VCaP (cell line): ENCODE measurements around the gene OGFOD1.

Experiments used
- H3K27ac ChIP-seq: fragments of 450-650 bp; 2 replicates; pipeline ENCODE4 v1.5.1; 2017
- TF ChIP-seq, protein P1 (sequence below): fragments of 450-650 bp; conservative IDR thresholded peaks from 2 replicates; pipeline ENCODE4 v1.5.1; 2017; ENCODE audit warnings: mild to moderate bottlenecking, moderate library complexity

OGFOD1 gene

DNA sequence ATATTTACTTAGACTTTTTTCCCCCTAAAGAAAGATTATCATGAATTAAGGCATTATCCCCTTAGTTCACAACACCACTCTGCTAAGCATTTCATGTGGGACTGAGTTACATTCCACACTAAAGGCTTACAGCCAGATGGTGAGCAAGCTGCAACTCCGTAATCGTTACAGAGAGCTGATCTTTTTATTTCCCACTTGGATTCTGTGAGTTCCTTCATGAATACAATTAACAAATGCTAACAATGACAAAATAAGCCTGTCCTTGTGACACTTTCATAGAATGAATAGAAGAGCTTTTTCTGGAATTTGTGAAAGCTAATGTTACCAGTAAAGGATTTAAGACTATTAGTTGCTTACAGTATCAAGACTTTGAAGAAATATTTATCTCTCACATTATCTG, 8.7 kb downstream of the OGFOD1 start:
- TF ChIP-seq, protein P1, sequence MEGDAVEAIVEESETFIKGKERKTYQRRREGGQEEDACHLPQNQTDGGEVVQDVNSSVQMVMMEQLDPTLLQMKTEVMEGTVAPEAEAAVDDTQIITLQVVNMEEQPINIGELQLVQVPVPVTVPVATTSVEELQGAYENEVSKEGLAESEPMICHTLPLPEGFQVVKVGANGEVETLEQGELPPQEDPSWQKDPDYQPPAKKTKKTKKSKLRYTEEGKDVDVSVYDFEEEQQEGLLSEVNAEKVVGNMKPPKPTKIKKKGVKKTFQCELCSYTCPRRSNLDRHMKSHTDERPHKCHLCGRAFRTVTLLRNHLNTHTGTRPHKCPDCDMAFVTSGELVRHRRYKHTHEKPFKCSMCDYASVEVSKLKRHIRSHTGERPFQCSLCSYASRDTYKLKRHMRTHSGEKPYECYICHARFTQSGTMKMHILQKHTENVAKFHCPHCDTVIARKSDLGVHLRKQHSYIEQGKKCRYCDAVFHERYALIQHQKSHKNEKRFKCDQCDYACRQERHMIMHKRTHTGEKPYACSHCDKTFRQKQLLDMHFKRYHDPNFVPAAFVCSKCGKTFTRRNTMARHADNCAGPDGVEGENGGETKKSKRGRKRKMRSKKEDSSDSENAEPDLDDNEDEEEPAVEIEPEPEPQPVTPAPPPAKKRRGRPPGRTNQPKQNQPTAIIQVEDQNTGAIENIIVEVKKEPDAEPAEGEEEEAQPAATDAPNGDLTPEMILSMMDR, result no peak
- H3K27ac ChIP-seq, result no peak overlapping the region

DNA sequence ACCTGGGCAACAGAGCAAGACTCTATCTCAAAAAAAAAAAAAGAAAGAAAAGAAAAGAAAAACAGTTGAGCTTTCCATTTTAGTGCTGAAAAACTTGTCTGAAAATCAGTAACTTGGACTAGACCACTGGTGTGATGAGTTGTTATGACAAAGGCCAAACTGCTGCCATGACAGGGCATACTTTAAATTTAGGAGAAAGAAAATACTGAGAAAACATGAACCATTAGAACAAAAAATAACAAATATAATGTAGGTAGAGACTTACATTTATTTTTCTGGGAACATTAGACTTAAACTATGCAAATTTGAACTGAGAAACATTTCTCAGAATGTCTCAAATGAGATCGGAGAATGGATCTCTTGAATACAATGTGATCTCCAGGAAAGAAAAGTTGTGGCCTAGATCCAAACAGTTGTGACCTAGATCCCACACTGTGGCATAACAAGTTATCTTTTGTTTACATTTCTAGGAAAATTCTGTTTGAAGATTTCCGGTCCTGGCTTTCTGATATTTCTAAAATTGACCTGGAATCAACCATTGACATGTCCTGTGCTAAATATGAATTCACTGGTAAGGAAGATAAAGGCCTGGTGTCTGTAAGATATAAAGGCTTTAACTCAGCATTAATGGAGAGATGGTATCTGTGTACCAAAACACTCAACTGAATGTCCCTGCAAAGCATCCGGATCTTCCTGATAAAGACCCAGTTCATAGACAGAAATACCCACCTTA, 10.9 kb downstream of the OGFOD1 start:
- peak overlapping the region; percentile 65 for H3K27ac ChIP-seq
- TF ChIP-seq, protein P1, result no peak

DNA sequence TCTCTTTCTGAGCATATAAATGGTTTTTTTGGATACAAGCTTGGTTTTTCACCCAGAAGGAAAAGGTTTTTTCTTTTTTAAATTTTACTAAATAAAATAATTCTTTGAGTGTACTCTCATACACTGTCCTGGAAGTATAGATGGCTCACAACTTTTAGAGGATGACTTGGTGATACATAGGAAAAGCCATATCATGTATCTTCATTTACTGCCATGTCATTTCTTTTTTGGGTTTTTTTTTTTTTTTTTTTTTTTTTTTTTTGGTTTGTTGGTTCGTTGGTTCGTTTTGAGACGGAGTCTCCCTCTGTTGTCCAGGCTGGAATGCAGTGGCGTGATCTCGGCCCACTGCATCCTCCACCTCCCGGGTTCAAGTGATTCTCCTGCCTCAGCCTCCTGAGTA, 11.8 kb downstream of the OGFOD1 start:
- peak overlapping the region; percentile 65 for H3K27ac ChIP-seq

DNA sequence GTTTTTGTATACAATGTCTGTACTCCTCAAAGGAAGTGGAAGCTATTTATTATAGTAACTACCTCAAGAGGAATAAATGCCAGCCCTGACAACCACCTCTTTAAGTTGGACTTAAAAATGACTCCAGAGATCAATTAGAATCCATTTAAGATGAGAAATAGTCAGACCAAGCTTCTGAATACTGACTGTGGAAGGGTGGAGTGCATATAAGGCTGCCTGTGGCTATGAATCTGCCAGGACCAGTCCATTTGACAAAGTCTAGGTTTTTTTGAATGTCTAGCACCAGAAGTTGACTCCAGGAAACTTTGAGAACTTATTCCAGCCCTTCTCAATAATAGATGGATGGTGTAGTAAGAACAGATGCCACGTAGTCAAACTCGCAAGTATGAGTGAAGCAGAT, 15.0 kb downstream of the OGFOD1 start:
- H3K27ac ChIP-seq, result no peak overlapping the region
- TF ChIP-seq, protein P1, result no peak

More for the DNA sequence above, 11.8 kb downstream of the OGFOD1 start:
- TF ChIP-seq, protein P1, result no peak

DNA sequence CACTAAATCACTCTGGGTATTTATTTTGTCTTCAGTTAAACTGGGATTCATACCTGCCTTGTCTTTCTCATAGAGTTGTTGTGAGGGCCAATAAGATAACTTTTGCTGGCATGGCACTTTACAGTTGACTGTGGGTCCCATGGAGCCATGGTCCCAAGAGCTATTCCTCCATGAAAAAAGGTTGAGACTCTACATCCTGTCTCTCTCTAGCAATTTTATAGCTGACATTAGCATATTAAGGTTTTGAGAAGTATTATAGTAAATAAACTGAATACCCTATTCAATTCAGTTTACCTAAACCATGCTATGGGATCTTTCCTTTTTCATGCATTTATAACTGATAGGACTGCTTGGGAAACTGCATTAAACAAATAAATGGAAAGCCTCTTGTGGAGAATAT, 17.4 kb downstream of the OGFOD1 start:
- TF ChIP-seq, protein P1, result no peak
- peak overlapping the region; percentile 41; the same call in 1 of the 2 replicates for H3K27ac ChIP-seq

DNA sequence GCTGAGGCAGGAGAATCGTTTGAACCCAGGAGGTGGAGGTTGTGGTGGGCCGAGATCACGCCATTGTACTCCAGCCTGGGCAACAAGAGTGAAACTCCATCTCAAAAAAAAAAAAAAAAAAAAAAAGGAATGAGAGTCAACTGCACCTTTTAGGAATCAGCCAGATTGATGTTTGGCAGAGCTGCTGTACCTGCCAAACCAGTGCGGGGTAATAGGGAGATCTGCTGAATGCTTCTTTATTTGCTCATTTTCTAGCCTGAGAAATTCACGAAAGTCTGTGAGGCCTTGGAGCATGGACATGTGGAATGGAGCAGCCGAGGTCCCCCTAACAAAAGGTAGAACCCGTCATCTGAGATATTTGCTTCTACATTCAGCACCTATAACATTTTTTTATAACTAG, 18.4 kb downstream of the OGFOD1 start:
- H3K27ac ChIP-seq, result peak overlapping the region; percentile 41
- TF ChIP-seq, protein P1, result no peak

DNA sequence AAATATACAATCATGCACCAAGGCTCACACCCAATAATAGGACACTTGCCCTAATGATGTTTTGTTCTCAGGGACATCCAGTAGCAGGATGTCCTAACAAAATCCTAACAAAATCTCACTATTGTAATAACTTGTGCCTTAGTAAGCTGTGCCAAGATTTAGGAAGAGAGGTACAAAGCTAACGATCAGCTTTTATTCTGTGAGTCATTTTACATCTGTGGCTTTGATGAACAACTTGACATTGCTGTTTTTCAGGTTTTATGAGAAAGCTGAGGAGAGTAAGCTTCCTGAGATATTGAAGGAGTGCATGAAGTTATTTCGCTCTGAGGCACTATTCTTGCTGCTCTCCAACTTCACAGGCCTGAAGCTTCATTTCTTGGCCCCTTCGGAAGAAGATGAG, 18.9 kb downstream of the OGFOD1 start:
- peak overlapping the region; percentile 41 for H3K27ac ChIP-seq
- TF ChIP-seq, protein P1, result no peak
